H1 (cell line): Measurements from ENCODE around the gene RHBDD2. TPM values are rescaled to one million over a fixed set of nuclear protein-coding genes. Genes with fewer than 3 reads are reported as not detected.

Experiments
- CTCF ChIA-PET: fragments of 300-600 bp; sonication (Branson Sonifier 250); formaldehyde crosslinking; loops from one replicate; lab custom pipeline; 2021; ENCODE audit not compliant: partially characterized antibody; lab: Charles Lee
- POLR2A ChIA-PET: fragments of 300-600 bp; sonication (Branson Sonifier 250); formaldehyde crosslinking; loops from one replicate; lab custom pipeline; 2021; ENCODE audit warnings: inconsistent platforms; ENCODE audit not compliant: partially characterized antibody; lab: Charles Lee
- DNase-seq, 2 experiments: peaks; one replicate each; pipeline versions ENCODE4 v3.0.0 to v3.0.0-alpha.2; 2010 to 2022; ENCODE audit warnings: low spot score in 2 of 2, low read depth in 1 of 2, mixed read lengths in 1 of 2
- FAIRE-seq: peaks from 2 replicates; lab custom pipeline; 2011; peaks lifted over from hg19 to GRCh38; lab: Jason Lieb, UNC
- H2AFZ ChIP-seq: 2 replicates; pipeline ENCODE4 v1.8.1; 2012; ENCODE audit warnings: low read length, inconsistent platforms
- H2AK5ac ChIP-seq: 2 replicates; pipeline ENCODE4 v1.6.1; 2013; ENCODE audit warnings: low read depth, low read length
- H2BK120ac ChIP-seq: replicated peaks from 2 replicates; pipeline ENCODE3; 2013; ENCODE audit warnings: low read depth, low read length, inconsistent platforms
- H2BK12ac ChIP-seq: 2 replicates; pipeline ENCODE4 v1.6.1; 2013; ENCODE audit warnings: low read depth, low read length
- H2BK15ac ChIP-seq: 2 replicates; pipeline ENCODE4 v1.6.1; 2013; ENCODE audit warnings: low read length
- H2BK20ac ChIP-seq: 2 replicates; pipeline ENCODE4 v1.6.1; 2013; ENCODE audit warnings: low read length
- H2BK5ac ChIP-seq: 2 replicates; pipeline ENCODE4 v1.6.1; 2013; ENCODE audit warnings: low read depth, low read length
- H3K14ac ChIP-seq: 2 replicates; pipeline ENCODE4 v1.6.1; 2013; ENCODE audit warnings: inconsistent platforms; ENCODE audit not compliant: insufficient read length
- H3K18ac ChIP-seq: 2 replicates; pipeline ENCODE4 v1.6.1; 2013; ENCODE audit warnings: low read length; ENCODE audit errors: extremely low read depth
- H3K23ac ChIP-seq: 2 replicates; pipeline ENCODE4 v1.6.1; 2013; ENCODE audit warnings: inconsistent platforms; ENCODE audit not compliant: insufficient read length
- H3K23me2 ChIP-seq: 2 replicates; pipeline ENCODE4 v1.6.1; 2013; ENCODE audit warnings: low read depth, low read length
- H3K27ac ChIP-seq: 2 replicates; pipeline ENCODE4 v1.6.1; 2011; ENCODE audit warnings: low read depth, low read length, inconsistent platforms
- H3K27me3 ChIP-seq, 4 experiments: replicated peaks in 1 of 4; 1 replicate in 1 of 4; 2 replicates in 3 of 4; pipeline versions ENCODE4 v1.6.1 to v1.8.1; 2011 to 2013; ENCODE audit warnings: low read length in 3 of 4, mild to moderate bottlenecking in 3 of 4, inconsistent platforms in 2 of 4, mixed read lengths in 2 of 4, moderate library complexity in 1 of 4; ENCODE audit not compliant: control insufficient read depth in 3 of 4, insufficient read depth in 3 of 4; ENCODE audit errors: extremely low read depth in 1 of 4
- H3K36me3 ChIP-seq, 4 experiments: 2 replicates each; pipeline versions ENCODE4 v1.6.1 to v1.8.1; 2011 to 2013; ENCODE audit warnings: mild to moderate bottlenecking in 4 of 4, low read length in 3 of 4, moderate library complexity in 2 of 4, control low read depth in 1 of 4, inconsistent platforms in 1 of 4; ENCODE audit not compliant: insufficient read depth in 4 of 4, control insufficient read depth in 2 of 4
- H3K4ac ChIP-seq: replicated peaks from 2 replicates; pipeline ENCODE3; 2013; ENCODE audit warnings: low read length, low read depth, mixed read lengths, inconsistent platforms; ENCODE audit not compliant: insufficient read length
- H3K4me1 ChIP-seq, 4 experiments: replicated peaks in 1 of 4; 1 replicate in 1 of 4; 2 replicates in 3 of 4; pipeline versions ENCODE4 v1.6.1 to v1.8.1; 2011 to 2013; ENCODE audit warnings: low read length in 3 of 4, inconsistent platforms in 2 of 4, mixed read lengths in 1 of 4; ENCODE audit not compliant: insufficient read depth in 4 of 4, control insufficient read depth in 3 of 4
- H3K4me2 ChIP-seq, 2 experiments: 2 replicates each; pipeline versions ENCODE4 v1.6.1 to v1.8.1; 2011 to 2013; ENCODE audit warnings: low read depth in 2 of 2, low read length in 2 of 2, control low read depth in 1 of 2, inconsistent platforms in 1 of 2, mild to moderate bottlenecking in 1 of 2; ENCODE audit not compliant: insufficient read depth in 1 of 2
- H3K4me3 ChIP-seq, 4 experiments: fragments of 200-600, 300-600 bp in 1 of 4; sonication (generic), shearing (Covaris generic), sonication (Bioruptor Twin) in 1 of 4; 2 replicates each; pipeline versions ENCODE4 v1.5.1 to v1.8.1; 2011 to 2016; ENCODE audit warnings: low read length in 4 of 4, low read depth in 3 of 4, control low read depth in 2 of 4, inconsistent platforms in 2 of 4, mild to moderate bottlenecking in 2 of 4, mixed read lengths in 1 of 4, moderate library complexity in 1 of 4; ENCODE audit not compliant: insufficient read depth in 2 of 4; ENCODE audit errors: extremely low read depth in 1 of 4
- H3K56ac ChIP-seq: replicated peaks from 2 replicates; pipeline ENCODE3; 2013; ENCODE audit warnings: low read depth, mild to moderate bottlenecking, mixed read lengths, low read length, inconsistent platforms; ENCODE audit not compliant: insufficient read length
- H3K79me1 ChIP-seq: 2 replicates; pipeline ENCODE4 v1.6.1; 2013; ENCODE audit warnings: low read depth, low read length, control low read depth
- H3K79me2 ChIP-seq, 2 experiments: 2 replicates each; pipeline versions ENCODE4 v1.6.1 to v1.8.1; 2012 to 2013; ENCODE audit warnings: low read length in 2 of 2, mild to moderate bottlenecking in 2 of 2, inconsistent platforms in 1 of 2; ENCODE audit not compliant: insufficient read depth in 2 of 2, control insufficient read depth in 1 of 2
- H3K9ac ChIP-seq, 4 experiments: replicated peaks in 1 of 4; 1 replicate in 1 of 4; 2 replicates in 3 of 4; pipeline versions ENCODE4 v1.6.1 to v1.8.1; 2011 to 2013; ENCODE audit warnings: low read depth in 3 of 4, low read length in 3 of 4, control low read depth in 2 of 4, mild to moderate bottlenecking in 2 of 4, moderate library complexity in 2 of 4, inconsistent platforms in 1 of 4; ENCODE audit errors: extremely low read depth in 1 of 4
- H3K9me3 ChIP-seq, 2 experiments: 2 replicates each; pipeline versions ENCODE4 v1.6.1 to v1.8.1; 2012 to 2013; ENCODE audit warnings: mild to moderate bottlenecking in 2 of 2, moderate library complexity in 2 of 2, control low read depth in 1 of 2, inconsistent platforms in 1 of 2, low read depth in 1 of 2, low read length in 1 of 2, mixed read lengths in 1 of 2; ENCODE audit not compliant: insufficient read depth in 2 of 2
- H4K20me1 ChIP-seq, 2 experiments: replicated peaks in 1 of 2; 2 replicates each; pipeline versions ENCODE3 to v1.8.1; 2011 to 2013; ENCODE audit warnings: inconsistent platforms in 2 of 2, low read length in 2 of 2, mild to moderate bottlenecking in 1 of 2; ENCODE audit not compliant: insufficient read depth in 2 of 2, control insufficient read depth in 1 of 2
- H4K5ac ChIP-seq: 2 replicates; pipeline ENCODE4 v1.6.1; 2013; ENCODE audit warnings: low read length, low read depth, mixed read lengths, inconsistent platforms; ENCODE audit not compliant: insufficient read length
- H4K8ac ChIP-seq: 2 replicates; pipeline ENCODE4 v1.8.0; 2013; ENCODE audit warnings: mild to moderate bottlenecking, moderate library complexity, low read length, inconsistent platforms; ENCODE audit not compliant: insufficient read depth; ENCODE audit errors: extremely low read depth
- H4K91ac ChIP-seq: replicated peaks from 2 replicates; pipeline ENCODE3; 2013; ENCODE audit warnings: low read length, mixed read lengths, inconsistent platforms; ENCODE audit not compliant: insufficient read length
- BRCA1 ChIP-seq: IDR thresholded peaks from 2 replicates; pipeline ENCODE4 v1.6.1; 2012; ENCODE audit warnings: low read depth, low read length, improper control_type of control experiment
- CHD1 ChIP-seq: IDR thresholded peaks from 2 replicates; pipeline ENCODE4 v1.6.1; 2012; ENCODE audit warnings: low read depth, low read length, improper control_type of control experiment
- CTBP2 ChIP-seq: IDR thresholded peaks from 2 replicates; pipeline ENCODE4 v1.7.0; 2011; ENCODE audit warnings: borderline replicate concordance, mild to moderate bottlenecking, moderate library complexity, mixed read lengths, low read length; ENCODE audit not compliant: insufficient read depth, insufficient read length
- EP300 ChIP-seq, 2 experiments: IDR thresholded peaks; 1 replicate in 1 of 2; 2 replicates in 1 of 2; pipeline ENCODE4 v1.6.1; 2011 to 2012; ENCODE audit warnings: low read depth in 2 of 2, low read length in 2 of 2, mild to moderate bottlenecking in 2 of 2, borderline replicate concordance in 1 of 2, inconsistent platforms in 1 of 2, moderate library complexity in 1 of 2
- GTF2F1 ChIP-seq: IDR thresholded peaks from 2 replicates; pipeline ENCODE4 v1.6.1; 2012; ENCODE audit warnings: low read depth, low read length, improper control_type of control experiment, borderline replicate concordance
- PHF8 ChIP-seq: fragments of 200-600 bp; sonication (generic); conservative IDR thresholded peaks from 2 replicates; pipeline ENCODE4 v1.7.1; 2012; ENCODE audit warnings: low read depth, mild to moderate bottlenecking, inconsistent platforms, low read length, moderate library complexity
- POLR2AphosphoS5 ChIP-seq: IDR thresholded peaks from 2 replicates; pipeline ENCODE4 v1.6.1; 2011; ENCODE audit warnings: low read depth, low read length
- RXRA ChIP-seq: IDR thresholded peaks from 2 replicates; pipeline ENCODE4 v1.6.1; 2011; ENCODE audit warnings: low read depth, mild to moderate bottlenecking, low read length, moderate library complexity; ENCODE audit not compliant: insufficient read depth
- TAF7 ChIP-seq: optimal IDR thresholded peaks from 2 replicates; pipeline ENCODE3; 2011; ENCODE audit warnings: low read depth, mild to moderate bottlenecking, inconsistent platforms, low read length, moderate library complexity, borderline replicate concordance
- TEAD4 ChIP-seq: IDR thresholded peaks from 2 replicates; pipeline ENCODE4 v1.6.1; 2012; ENCODE audit warnings: low read depth, low read length, inconsistent platforms, mixed read lengths
- WGBS, 2 experiments: shearing (Covaris generic) in 1 of 2; methylation state at CpG; one replicate each; pipeline versions ENCODE4 v1.1.6 to v1.1.7; 2013 to 2015; ENCODE audit warnings: low lambda C conversion rate in 2 of 2, mixed read lengths in 2 of 2, inconsistent platforms in 1 of 2, low coverage in 1 of 2, missing lambda C conversion rate in 1 of 2; ENCODE audit not compliant: insufficient replicate concordance in 2 of 2, insufficient coverage in 1 of 2, insufficient read length in 1 of 2; ENCODE audit errors: extremely low coverage in 1 of 2, missing lambda C conversion rate in 1 of 2; 5-methylcytosine and 5-hydroxymethylcytosine counted together
- polyA plus RNA-seq, 7 experiments: library from polyadenylated mRNA; depleted of rRNA in 3 of 7; stranded (reverse) in 5 of 7; unstranded in 2 of 7; fragments of >200 nt in 5 of 7; fragments of 200-250 nt in 2 of 7; gene quantifications; 1 replicate in 5 of 7; 2 replicates in 1 of 7; 4 replicates in 1 of 7; pipeline versions ENCODE4 v1.2.1 to v1.2.3, GENCODE V29; 2011 to 2013; ENCODE audit warnings: missing spikeins in 2 of 7, mixed read lengths in 2 of 7
- total RNA-seq: library from RNA; stranded (reverse); fragmentation: NEBNext Ultra II Directional; extraction: Animal tissue kit (Norgen Biotek cat#: 25700); gene quantifications from 2 replicates; pipeline ENCODE4 v1.2.1, GENCODE V29; 2021

Gene RHBDD2
- total and polyA plus RNA-seq, 2 of the 8 experiments (the other 6 are each of a cell fraction or from before 2014, with no cell fraction given): 28.3 to 65.5 TPM

DNA sequence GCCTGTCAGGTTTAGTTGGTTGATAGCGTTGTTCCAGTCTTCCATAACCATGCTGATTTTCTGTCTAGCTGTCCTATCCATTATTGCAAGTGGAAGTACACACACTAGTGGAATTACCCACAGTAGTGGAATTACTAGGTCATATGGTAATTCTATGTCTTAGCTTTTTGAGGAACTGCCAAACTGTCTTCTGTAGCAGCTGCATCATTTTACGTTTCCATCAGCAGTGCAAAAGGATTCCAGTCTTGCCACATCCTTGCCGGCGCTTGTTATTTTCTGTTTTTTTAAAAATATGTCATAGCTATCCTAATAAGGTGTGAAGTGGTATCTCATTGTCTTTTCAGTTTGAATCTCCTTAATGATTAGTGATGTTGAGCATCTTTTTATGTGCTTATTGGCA is 17.2 kb upstream of the RHBDD2 start:
- DNase-seq (no peak), FAIRE-seq (no peak)
- H2BK120ac ChIP-seq: no peak overlapping the region
- H3K23me2 ChIP-seq: no peaks in the 10 kb centered on the region
- no peak overlapping the region for H3K4ac ChIP-seq
- H2BK12ac ChIP-seq: no peak overlapping the region
- H4K8ac ChIP-seq: no peak overlapping the region
- H3K36me3 ChIP-seq: no peaks in the 10 kb centered on the region
- H3K4me3 ChIP-seq: no peak overlapping the region
- peaks cover 0 to under 1% (median under 1%) of the 10 kb centered on the region in 4 experiments; a peak in 3 of 7 replicates for H3K4me1 ChIP-seq
- H3K79me1 ChIP-seq: no peaks in the 10 kb centered on the region
- H3K18ac ChIP-seq: no peak overlapping the region
- H3K27ac ChIP-seq: no peak overlapping the region
- ChIA-PET CTCF (interaction anchor here (0.6 to 1.4 kb wide), 3 partner anchors 110 to 316 kb away, joined by 3 to 4 read pairs (median 3); no protein-coding TSS in a partner anchor), POLR2A (interaction anchor here (0.6 kb wide), 1 partner anchor 9 kb away, joined by 3 read pairs; no protein-coding TSS in a partner anchor)
- H4K91ac ChIP-seq: no peak overlapping the region
- no peak overlapping the region for H4K5ac ChIP-seq
- no peaks in the 10 kb centered on the region for H4K20me1 ChIP-seq
- H3K79me2 ChIP-seq: no peaks in the 10 kb centered on the region
- no peak overlapping the region for H3K9ac ChIP-seq
- no peak overlapping the region for H3K4me2 ChIP-seq
- no peak overlapping the region for H2AK5ac ChIP-seq
- H3K56ac ChIP-seq: no peak overlapping the region
- no peaks in the 10 kb centered on the region for H3K27me3 ChIP-seq
- WGBS, 2 experiments: 88% methylated on average over 4 of the region's 4 CpGs; no CpG with 5 or more reads in 1 of the 2 experiments
- no peaks in the 10 kb centered on the region for H3K9me3 ChIP-seq
- no peak overlapping the region for H2BK15ac ChIP-seq
- H2BK5ac ChIP-seq: no peak overlapping the region
- no peak overlapping the region for H3K23ac ChIP-seq
- no peak overlapping the region for H2AFZ ChIP-seq
- no peak overlapping the region for H3K14ac ChIP-seq
- no peak overlapping the region for H2BK20ac ChIP-seq
- TF ChIP-seq CHD1 (no peak), TEAD4 (no peak), GTF2F1 (no peak), BRCA1 (no peak), POLR2AphosphoS5 (no peak), CTBP2 (no peak), EP300 (IDR thresholded peaks at IDR 0.05; ENCODE audit: borderline replicate concordance in 1 of 2, low read depth in 2 of 2, low read length in 2 of 2) (no peak), RXRA (no peak), PHF8 (no peak), TAF7 (no peak)
